H4 (cell line): ENCODE results near the gene NOL3. TPM values are rescaled to one million over a fixed set of nuclear protein-coding genes. Genes with fewer than 3 reads are reported as not detected.

Experiments
- DNase-seq: peaks from one replicate; pipeline ENCODE4 v3.0.0-alpha.2; 2015; ENCODE audit warnings: low spot score
- total RNA-seq: library from RNA; depleted of rRNA; stranded (reverse); fragments of >200 nt; shearing (Covaris generic); gene quantifications from 2 replicates; pipeline ENCODE4 v1.2.3, GENCODE V29; 2014

Gene NOL3
- total RNA-seq, 1 experiment from 2014 or later, result 39.4 TPM

- DNase-seq, result no peak
Measured at GRCh38 chr16:67155295-67156142, 14.8 kb upstream of the NOL3 start.

GRCh38 chr16:67156143-67156844, 14.0 kb upstream of the NOL3 start:
- no peak for DNase-seq

- no peak for DNase-seq
Measured at GRCh38 chr16:67157106-67157748, 13.1 kb upstream of the NOL3 start.

- no peak for DNase-seq
Measured at GRCh38 chr16:67157892-67158635, 12.3 kb upstream of the NOL3 start.

GRCh38 chr16:67158637-67159600, 11.4 kb upstream of the NOL3 start:
- peak; percentile 26 for DNase-seq

GRCh38 chr16:67161595-67162058, 8.7 kb upstream of the NOL3 start:
- DNase-seq, result no peak

GRCh38 chr16:67162506-67163163, 7.7 kb upstream of the NOL3 start:
- no peak for DNase-seq

- no peak for DNase-seq
Measured at GRCh38 chr16:67163164-67163998, 7.0 kb upstream of the NOL3 start.

GRCh38 chr16:67163999-67164558, 6.3 kb upstream of the NOL3 start:
- DNase-seq, result no peak

GRCh38 chr16:67164599-67165061, 5.7 kb upstream of the NOL3 start, which contains the start of gene HSF4:
Gene HSF4 (plus strand): TSS chr16:67164745. CDS start chr16:67164812, 67 bp downstream.
- DNase-seq, result no peak

- DNase-seq, result no peak
Measured at GRCh38 chr16:67165121-67166078, 4.9 kb upstream of the NOL3 start.

- no peak for DNase-seq
Measured at GRCh38 chr16:67166110-67166547, 4.2 kb upstream of the NOL3 start.

- no peak for DNase-seq
Measured at GRCh38 chr16:67166598-67167168, 3.7 kb upstream of the NOL3 start.

- no peak for DNase-seq
Measured at GRCh38 chr16:67167588-67167987, 2.8 kb upstream of the NOL3 start.

- DNase-seq, result no peak
Measured at GRCh38 chr16:67169011-67169451, 1.3 kb upstream of the NOL3 start.

- DNase-seq, result no peak
Measured at GRCh38 chr16:67169642-67170167, 633 bp upstream of the NOL3 start.
